GM12874 (cell line): Measurements from ENCODE around the gene GASK1A.

Experiments used
- TF ChIP-seq, protein P1 (sequence below): IDR thresholded peaks from 2 replicates; pipeline ENCODE4 v1.5.1; 2011; ENCODE audit warnings: low read depth, mild to moderate bottlenecking, control low read depth, low read length, moderate library complexity; ENCODE audit not compliant: insufficient read depth

GASK1A gene

DNA sequence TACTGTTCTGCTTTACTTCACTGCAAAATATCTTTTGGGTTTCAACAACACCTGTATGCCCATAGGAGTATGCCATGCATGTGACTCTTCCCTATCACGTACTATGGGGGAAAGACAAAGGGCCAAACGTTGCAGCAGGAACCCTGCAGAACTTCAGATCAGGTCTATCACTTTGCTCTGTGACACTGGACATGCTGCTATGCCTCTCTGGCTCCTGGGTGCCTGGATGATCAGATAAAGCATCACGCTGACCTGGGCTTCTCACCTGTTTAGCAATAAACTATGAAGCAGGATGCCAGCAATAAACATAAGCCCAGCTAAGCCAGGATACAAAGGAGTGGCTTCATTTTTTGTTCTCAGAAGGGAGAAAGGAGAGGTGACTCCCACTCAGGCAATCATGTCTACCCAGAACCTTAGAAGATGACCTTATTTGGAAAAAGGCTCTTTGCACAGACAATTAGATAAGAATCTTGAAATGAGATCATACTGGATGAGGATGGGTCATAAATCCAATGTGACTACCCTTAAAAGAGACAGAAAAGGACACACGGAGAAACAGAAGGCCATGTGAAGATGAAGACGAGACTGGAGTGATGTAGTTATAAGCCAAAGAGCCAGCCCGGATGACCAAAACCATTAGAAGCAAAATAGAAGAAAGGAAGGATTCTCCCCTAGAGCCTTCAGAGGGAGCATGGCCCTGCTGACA lies 107.5 kb downstream of the GASK1A start:
- TF ChIP-seq, protein P1, sequence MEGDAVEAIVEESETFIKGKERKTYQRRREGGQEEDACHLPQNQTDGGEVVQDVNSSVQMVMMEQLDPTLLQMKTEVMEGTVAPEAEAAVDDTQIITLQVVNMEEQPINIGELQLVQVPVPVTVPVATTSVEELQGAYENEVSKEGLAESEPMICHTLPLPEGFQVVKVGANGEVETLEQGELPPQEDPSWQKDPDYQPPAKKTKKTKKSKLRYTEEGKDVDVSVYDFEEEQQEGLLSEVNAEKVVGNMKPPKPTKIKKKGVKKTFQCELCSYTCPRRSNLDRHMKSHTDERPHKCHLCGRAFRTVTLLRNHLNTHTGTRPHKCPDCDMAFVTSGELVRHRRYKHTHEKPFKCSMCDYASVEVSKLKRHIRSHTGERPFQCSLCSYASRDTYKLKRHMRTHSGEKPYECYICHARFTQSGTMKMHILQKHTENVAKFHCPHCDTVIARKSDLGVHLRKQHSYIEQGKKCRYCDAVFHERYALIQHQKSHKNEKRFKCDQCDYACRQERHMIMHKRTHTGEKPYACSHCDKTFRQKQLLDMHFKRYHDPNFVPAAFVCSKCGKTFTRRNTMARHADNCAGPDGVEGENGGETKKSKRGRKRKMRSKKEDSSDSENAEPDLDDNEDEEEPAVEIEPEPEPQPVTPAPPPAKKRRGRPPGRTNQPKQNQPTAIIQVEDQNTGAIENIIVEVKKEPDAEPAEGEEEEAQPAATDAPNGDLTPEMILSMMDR = no peak

DNA sequence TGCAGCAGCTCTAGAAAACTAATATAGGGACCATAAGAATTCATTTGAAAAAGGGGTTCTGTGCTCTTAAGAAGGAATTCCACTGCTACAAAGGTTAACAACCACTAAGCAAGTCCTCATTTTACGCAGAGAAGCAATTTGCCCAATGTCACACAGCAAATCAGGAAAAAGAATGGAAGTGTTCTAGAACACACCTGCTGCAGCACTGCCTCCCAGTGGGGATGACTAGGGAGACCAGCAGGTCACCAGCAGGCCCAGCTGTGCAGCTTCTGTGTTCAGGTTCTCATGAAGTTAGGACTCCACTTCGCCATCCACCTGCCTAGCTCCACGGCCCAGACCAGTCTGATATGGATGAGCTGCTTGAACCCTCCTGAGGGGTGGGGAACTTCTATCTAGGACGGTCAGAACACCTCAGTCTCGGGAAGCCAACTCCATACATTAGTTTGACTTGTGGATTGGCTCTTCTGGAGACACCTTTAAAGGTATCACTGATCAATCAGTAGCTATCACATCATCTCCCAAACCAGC lies 108.2 kb downstream of the GASK1A start:
- TF ChIP-seq, protein P1 = 0 out of 2 replicates have a peak, but pooled peaks have one; percentile 5

DNA sequence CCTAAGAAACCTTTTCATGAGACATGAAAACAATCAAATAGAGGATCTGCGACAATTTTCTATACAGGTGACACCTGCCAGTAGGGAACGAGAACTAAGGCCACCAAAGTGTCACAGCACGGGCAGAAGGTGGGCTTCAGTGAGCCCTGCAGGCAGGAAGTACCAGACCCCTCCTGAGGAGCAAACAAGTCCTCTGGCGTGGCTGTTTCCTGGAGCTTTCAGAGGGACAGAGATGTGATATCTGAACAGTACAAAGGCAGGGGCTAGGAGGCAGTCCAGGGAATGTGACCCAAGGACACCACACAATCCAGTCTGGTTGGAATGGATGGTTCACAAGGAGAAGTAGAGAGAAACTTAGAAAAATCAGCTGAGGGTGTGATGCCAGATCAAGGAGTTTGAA lies 110.0 kb downstream of the GASK1A start:
- TF ChIP-seq, protein P1 = no peak

DNA sequence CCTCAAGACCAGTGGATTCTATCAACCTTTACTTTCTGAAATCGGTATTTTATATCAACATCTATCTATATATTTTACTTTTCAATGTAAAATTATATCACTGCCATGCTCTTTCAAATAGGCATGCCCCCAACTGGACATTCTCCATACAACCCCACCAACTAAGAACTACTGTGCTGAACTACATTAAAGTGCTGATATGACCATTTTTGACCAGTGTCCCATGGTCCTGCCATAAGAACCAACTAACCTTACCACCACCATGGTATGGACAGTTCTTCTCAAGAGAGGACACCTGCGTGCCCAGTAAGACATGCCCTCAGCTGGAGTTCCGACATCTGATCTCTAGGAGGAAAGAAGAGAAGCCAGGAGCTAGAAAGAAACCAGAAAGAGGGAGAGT lies 111.1 kb downstream of the GASK1A start:
- TF ChIP-seq, protein P1 = no peak

DNA sequence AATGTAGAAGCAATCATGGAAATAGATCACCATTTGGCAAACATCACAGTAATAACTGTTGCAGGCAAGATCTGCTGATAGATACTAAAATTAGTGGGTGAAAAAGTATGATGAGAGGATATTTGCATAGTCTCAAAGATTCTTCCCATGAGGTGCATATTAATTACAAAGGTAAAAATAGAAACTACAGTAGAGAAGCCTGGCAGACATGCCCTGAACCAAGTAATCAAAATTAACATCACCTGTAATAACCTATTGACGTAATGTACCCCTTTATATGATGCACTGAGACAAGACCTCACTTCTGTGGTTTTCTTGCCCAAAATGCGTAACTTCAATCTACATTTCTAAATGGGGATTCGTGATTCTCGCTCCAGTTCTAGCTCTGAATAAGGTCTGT lies 112.4 kb downstream of the GASK1A start:
- TF ChIP-seq, protein P1 = no peak

DNA sequence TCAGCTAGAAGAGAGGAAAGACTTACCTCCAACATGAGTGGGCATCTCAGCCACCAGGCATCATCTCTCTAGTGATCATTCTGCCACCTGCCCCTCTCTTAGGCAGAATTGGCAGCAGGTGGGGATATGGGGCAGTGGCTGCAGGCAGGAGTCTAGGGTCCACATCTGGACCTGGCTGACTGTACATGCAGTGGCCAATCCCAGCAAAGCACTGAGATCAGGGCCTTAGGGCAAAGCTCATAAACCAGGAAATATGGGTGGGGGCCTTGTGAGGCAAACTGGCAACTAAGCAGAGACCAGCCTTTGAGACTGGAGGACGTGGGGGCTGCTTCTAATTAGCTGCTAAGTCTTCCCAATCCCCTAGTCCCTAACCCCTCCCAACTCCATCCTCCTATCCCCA lies 113.9 kb downstream of the GASK1A start:
- TF ChIP-seq, protein P1 = no peak

DNA sequence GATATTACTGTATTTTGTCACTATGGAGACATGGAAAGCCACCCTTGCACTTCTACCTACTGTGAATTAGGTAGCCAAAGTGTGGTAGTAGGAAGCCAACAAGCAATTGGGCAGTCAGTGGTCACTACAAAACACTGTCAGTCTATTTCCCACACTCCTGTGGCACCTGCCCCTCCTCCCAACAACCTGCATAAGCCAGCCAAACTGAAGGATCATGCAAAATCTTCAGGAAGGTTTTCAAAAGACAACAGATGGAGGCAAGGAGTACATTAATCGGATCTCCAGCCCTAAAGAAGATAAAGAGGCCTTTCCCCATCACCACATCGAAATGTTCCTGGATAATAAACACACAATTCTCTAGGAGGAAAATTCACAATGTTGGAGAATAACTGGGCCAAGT lies 114.9 kb downstream of the GASK1A start:
- TF ChIP-seq, protein P1 = no peak
